SK-N-SH treated with all-trans-retinoic acid at 6 μM for 48 hours (cell line): Measurements from ENCODE around the gene SLC26A8.

ENCODE experiments used
- ATAC-seq: fragments of 200-7000 bp; cut with Tn5 transposase; 3 replicates; pipeline ENCODE4 v1.9.1; 2020; ENCODE audit warnings: mild to moderate bottlenecking, moderate library complexity
- ARNTL ChIP-seq: fragments of 450-650 bp; formaldehyde crosslinking; IDR thresholded peaks from 2 replicates; pipeline ENCODE4 v1.5.0; 2020; ENCODE audit warnings: low read depth, mild to moderate bottlenecking, moderate library complexity, borderline replicate concordance
- ISL1 ChIP-seq: fragments of 250-450 bp; sonication (Bioruptor Pico); IDR thresholded peaks from 2 replicates; pipeline ENCODE4 v2.1.2; 2022; ENCODE audit warnings: mild to moderate bottlenecking, moderate library complexity
- OSR1 ChIP-seq: fragments of 250-450 bp; sonication (Bioruptor Pico); IDR thresholded peaks from 2 replicates; pipeline ENCODE4 v1.8.0; 2022; ENCODE audit warnings: moderate library complexity, mild to moderate bottlenecking, inconsistent platforms
- PPARA ChIP-seq: fragments of 250-450 bp; sonication (Bioruptor Pico); IDR thresholded peaks from 2 replicates; pipeline ENCODE4 v1.5.0; 2020; ENCODE audit warnings: mild to moderate bottlenecking, borderline replicate concordance
- RARB ChIP-seq: fragments of 250-450 bp; sonication (Bioruptor Pico); IDR thresholded peaks from 2 replicates; pipeline ENCODE4 v1.8.0; 2021; ENCODE audit warnings: mild to moderate bottlenecking, moderate library complexity
- SNAI2 ChIP-seq: fragments of 250-450 bp; sonication (Bioruptor Pico); IDR thresholded peaks from 2 replicates; pipeline ENCODE4 v1.5.0; 2020; ENCODE audit warnings: mild to moderate bottlenecking, moderate library complexity
- TCF4 ChIP-seq: fragments of 250-450 bp; sonication (Bioruptor Pico); IDR thresholded peaks from 2 replicates; pipeline ENCODE4 v1.8.0; 2021; ENCODE audit warnings: mild to moderate bottlenecking, moderate library complexity, borderline replicate concordance
- TOX ChIP-seq: fragments of 250-450 bp; sonication (Bioruptor Pico); IDR thresholded peaks from 2 replicates; pipeline ENCODE4 v1.8.0; 2021; ENCODE audit warnings: mild to moderate bottlenecking, moderate library complexity, borderline replicate concordance
- ZFP3 ChIP-seq: fragments of 250-450 bp; sonication (Bioruptor Pico); IDR thresholded peaks from 2 replicates; pipeline ENCODE4 v1.5.0; 2020; ENCODE audit warnings: mild to moderate bottlenecking, moderate library complexity
- ZFP30 ChIP-seq: fragments of 450-650 bp; formaldehyde crosslinking; IDR thresholded peaks from 2 replicates; pipeline ENCODE4 v1.5.0; 2022; ENCODE audit warnings: mild to moderate bottlenecking, moderate library complexity
- ZNF565 ChIP-seq: fragments of 450-650 bp; formaldehyde crosslinking; conservative IDR thresholded peaks from 2 replicates; pipeline ENCODE4 v1.5.0; 2020; ENCODE audit warnings: low read depth, mild to moderate bottlenecking, moderate library complexity
- ZNF70 ChIP-seq: fragments of 450-650 bp; formaldehyde crosslinking; IDR thresholded peaks from 2 replicates; pipeline ENCODE4 v1.5.0; 2020; ENCODE audit warnings: mild to moderate bottlenecking, moderate library complexity
- ZNF8 ChIP-seq: fragments of 450-650 bp; formaldehyde crosslinking; IDR thresholded peaks from 2 replicates; pipeline ENCODE4 v1.5.0; 2020; ENCODE audit warnings: mild to moderate bottlenecking, moderate library complexity
- TF ChIP-seq, protein P1 (sequence below): fragments of 250-450 bp; sonication (Bioruptor Pico); IDR thresholded peaks from 2 replicates; pipeline ENCODE4 v1.5.0; 2020; ENCODE audit warnings: mild to moderate bottlenecking, moderate library complexity
- TF ChIP-seq, protein P2 (sequence below): fragments of 250-450 bp; sonication (Bioruptor Pico); IDR thresholded peaks from 2 replicates; pipeline ENCODE4 v1.5.1; 2020; ENCODE audit warnings: low read depth, mild to moderate bottlenecking, moderate library complexity
- TF ChIP-seq, protein P3 (sequence below): fragments of 250-450 bp; sonication (Bioruptor Pico); IDR thresholded peaks from 2 replicates; pipeline ENCODE4 v1.8.0; 2020; ENCODE audit warnings: mild to moderate bottlenecking, moderate library complexity, borderline replicate concordance
- TF ChIP-seq, protein P4 (sequence below): fragments of 250-450 bp; sonication (Bioruptor Pico); IDR thresholded peaks from 2 replicates; pipeline ENCODE4 v1.5.1; 2021; ENCODE audit warnings: mild to moderate bottlenecking, moderate library complexity

The SLC26A8 gene

DNA sequence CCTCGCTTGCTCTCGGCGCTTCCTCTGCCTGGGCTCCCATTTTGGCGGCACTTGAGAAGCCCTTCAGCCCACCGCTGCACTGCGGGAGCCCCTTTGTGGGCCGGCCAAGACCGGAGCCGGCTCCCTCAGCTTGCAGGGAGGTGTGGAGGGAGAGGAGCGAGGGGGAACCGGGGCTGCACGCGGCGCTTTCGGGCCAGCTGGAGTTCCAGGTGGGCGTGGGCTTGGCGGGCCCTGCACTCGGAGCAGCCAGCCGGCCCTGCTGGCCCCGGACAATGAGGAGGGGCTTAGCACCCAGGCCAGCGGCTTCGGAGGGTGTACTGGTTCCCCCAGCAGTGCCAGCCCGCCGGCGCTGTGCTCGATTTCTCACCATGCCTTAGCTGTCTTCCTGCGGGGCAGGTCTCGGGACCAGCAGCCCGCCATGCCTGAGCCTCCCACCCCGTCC lies 93.3 kb downstream of the SLC26A8 start:
- TF ChIP-seq RARB (no peak), ZNF70 (CRISPR knock-in tag) (no peak), ZFP3 (no peak), ARNTL (CRISPR knock-in tag) (no peak), ZNF565 (CRISPR knock-in tag) (no peak), ZNF8 (CRISPR knock-in tag) (no peak)
- TF ChIP-seq, protein P1, sequence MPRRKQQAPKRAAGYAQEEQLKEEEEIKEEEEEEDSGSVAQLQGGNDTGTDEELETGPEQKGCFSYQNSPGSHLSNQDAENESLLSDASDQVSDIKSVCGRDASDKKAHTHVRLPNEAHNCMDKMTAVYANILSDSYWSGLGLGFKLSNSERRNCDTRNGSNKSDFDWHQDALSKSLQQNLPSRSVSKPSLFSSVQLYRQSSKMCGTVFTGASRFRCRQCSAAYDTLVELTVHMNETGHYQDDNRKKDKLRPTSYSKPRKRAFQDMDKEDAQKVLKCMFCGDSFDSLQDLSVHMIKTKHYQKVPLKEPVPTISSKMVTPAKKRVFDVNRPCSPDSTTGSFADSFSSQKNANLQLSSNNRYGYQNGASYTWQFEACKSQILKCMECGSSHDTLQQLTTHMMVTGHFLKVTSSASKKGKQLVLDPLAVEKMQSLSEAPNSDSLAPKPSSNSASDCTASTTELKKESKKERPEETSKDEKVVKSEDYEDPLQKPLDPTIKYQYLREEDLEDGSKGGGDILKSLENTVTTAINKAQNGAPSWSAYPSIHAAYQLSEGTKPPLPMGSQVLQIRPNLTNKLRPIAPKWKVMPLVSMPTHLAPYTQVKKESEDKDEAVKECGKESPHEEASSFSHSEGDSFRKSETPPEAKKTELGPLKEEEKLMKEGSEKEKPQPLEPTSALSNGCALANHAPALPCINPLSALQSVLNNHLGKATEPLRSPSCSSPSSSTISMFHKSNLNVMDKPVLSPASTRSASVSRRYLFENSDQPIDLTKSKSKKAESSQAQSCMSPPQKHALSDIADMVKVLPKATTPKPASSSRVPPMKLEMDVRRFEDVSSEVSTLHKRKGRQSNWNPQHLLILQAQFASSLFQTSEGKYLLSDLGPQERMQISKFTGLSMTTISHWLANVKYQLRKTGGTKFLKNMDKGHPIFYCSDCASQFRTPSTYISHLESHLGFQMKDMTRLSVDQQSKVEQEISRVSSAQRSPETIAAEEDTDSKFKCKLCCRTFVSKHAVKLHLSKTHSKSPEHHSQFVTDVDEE: no peak
- TF ChIP-seq, protein P2, sequence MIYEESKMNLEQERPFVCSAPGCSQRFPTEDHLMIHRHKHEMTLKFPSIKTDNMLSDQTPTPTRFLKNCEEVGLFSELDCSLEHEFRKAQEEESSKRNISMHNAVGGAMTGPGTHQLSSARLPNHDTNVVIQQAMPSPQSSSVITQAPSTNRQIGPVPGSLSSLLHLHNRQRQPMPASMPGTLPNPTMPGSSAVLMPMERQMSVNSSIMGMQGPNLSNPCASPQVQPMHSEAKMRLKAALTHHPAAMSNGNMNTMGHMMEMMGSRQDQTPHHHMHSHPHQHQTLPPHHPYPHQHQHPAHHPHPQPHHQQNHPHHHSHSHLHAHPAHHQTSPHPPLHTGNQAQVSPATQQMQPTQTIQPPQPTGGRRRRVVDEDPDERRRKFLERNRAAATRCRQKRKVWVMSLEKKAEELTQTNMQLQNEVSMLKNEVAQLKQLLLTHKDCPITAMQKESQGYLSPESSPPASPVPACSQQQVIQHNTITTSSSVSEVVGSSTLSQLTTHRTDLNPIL: no peak
- TF ChIP-seq, protein P3, sequence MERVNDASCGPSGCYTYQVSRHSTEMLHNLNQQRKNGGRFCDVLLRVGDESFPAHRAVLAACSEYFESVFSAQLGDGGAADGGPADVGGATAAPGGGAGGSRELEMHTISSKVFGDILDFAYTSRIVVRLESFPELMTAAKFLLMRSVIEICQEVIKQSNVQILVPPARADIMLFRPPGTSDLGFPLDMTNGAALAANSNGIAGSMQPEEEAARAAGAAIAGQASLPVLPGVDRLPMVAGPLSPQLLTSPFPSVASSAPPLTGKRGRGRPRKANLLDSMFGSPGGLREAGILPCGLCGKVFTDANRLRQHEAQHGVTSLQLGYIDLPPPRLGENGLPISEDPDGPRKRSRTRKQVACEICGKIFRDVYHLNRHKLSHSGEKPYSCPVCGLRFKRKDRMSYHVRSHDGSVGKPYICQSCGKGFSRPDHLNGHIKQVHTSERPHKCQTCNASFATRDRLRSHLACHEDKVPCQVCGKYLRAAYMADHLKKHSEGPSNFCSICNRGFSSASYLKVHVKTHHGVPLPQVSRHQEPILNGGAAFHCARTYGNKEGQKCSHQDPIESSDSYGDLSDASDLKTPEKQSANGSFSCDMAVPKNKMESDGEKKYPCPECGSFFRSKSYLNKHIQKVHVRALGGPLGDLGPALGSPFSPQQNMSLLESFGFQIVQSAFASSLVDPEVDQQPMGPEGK (CRISPR knock-in tag): no peak
- ATAC-seq: no peak

DNA sequence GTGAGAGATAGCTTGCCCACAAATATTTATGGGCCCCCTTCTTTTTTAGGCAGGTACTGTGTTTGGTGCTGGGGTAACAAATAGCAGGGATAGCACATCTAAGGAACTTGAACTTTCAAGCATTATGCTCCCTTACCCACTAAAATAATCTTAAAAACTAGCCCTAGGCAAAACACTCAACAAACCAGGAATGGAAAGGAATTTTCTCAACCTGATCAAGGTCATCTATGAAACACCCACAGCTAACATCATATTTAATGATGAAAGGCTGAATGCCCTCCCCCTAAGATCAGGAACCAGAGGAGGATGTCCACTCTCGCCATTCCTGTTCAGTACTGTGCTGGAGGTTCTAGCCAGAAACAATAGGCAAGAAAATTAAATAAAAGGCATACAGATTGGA lies 94.8 kb downstream of the SLC26A8 start:
- TF ChIP-seq ZNF70 (CRISPR knock-in tag): no peak
- TF ChIP-seq ISL1 (CRISPR knock-in tag): no peak
- no peak for TF ChIP-seq SNAI2 (CRISPR knock-in tag)
- TF ChIP-seq, protein P1: no peak
- TF ChIP-seq, all 23 proteins: peak for 0
- ATAC-seq: no peak

DNA sequence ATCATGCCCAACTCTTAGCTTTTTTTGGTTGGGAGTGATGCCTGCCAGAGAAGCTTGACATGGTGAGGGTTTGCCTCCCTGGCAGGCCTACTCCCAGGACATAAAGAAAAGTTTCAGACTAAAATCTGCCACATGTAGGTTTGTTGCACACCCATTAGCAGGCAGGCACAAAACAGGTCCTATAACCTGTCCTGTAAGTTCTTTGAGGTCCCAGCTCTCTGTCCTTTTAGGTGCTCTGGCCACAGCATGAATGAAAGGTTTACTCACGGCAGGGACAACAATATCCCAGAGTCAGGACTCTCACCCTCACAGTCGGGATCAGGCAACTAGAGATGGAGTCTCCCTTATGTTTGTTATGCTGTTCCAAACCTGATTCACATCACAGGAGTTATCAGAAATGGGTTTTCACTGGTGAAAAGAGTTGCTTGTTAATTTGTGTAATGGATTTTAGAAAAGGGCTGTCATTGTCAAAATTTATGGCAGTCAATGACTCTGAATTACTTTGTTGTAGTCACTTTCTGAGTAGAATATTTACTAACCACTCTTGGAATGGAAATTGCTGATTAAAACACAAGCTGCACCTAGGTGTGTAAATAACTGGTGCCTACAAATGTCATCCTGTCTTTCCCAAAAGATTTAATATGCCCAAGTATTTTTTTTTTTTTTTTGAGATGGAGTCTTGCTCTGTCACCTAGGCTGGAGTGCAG lies 97.8 kb downstream of the SLC26A8 start:
- TF ChIP-seq, protein P1: no peak
- no peak for TF ChIP-seq ZNF565 (CRISPR knock-in tag)
- TF ChIP-seq PPARA: no peak
- no peak for TF ChIP-seq TOX
- TF ChIP-seq, all 23 proteins: peak for 0
- ATAC-seq: no peak

DNA sequence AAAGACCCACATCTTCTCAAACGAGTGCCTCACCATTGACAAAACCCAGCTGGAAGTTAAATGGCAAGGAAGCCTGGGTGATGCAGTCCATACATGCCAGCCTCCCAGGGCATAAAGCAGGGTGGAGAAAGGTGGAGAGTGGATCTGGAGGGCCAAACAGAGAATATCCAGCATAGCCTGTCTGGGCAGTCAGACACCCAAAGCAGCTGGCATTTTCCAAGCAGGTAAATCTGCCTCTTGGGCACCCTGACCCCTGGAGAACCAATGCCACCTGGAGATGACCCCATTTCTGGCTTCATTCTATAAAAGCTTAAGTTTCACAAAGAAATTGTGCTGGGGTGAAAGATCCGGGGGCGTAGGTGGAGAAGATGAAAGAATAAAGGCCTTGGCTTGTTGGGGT lies 98.5 kb downstream of the SLC26A8 start:
- ATAC-seq: no peak
- TF ChIP-seq ISL1 (CRISPR knock-in tag) (no peak), TCF4 (no peak), ZFP30 (CRISPR knock-in tag) (no peak), OSR1 (CRISPR knock-in tag) (no peak), RARB (no peak)
- TF ChIP-seq, protein P4, sequence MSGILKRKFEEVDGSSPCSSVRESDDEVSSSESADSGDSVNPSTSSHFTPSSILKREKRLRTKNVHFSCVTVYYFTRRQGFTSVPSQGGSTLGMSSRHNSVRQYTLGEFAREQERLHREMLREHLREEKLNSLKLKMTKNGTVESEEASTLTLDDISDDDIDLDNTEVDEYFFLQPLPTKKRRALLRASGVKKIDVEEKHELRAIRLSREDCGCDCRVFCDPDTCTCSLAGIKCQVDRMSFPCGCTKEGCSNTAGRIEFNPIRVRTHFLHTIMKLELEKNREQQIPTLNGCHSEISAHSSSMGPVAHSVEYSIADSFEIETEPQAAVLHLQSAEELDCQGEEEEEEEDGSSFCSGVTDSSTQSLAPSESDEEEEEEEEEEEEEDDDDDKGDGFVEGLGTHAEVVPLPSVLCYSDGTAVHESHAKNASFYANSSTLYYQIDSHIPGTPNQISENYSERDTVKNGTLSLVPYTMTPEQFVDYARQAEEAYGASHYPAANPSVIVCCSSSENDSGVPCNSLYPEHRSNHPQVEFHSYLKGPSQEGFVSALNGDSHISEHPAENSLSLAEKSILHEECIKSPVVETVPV: no peak
- TF ChIP-seq, protein P2: no peak
- TF ChIP-seq, protein P1: no peak
